Dedifferentiated amniotic fluid mesenchymal stem cell (primary cell): Measurements from ENCODE around the gene ENTPD3.
"Not testable (repeated sequence)": the region's sequence is repeated elsewhere in the genome, so short reads cannot be mapped to it uniquely, and the experiment has no call there.

Source experiments
- DNase-seq: peaks from one replicate; pipeline ENCODE4 v3.0.0-alpha.2; 2016; ENCODE audit errors: extremely low spot score

The ENTPD3 gene

DNA sequence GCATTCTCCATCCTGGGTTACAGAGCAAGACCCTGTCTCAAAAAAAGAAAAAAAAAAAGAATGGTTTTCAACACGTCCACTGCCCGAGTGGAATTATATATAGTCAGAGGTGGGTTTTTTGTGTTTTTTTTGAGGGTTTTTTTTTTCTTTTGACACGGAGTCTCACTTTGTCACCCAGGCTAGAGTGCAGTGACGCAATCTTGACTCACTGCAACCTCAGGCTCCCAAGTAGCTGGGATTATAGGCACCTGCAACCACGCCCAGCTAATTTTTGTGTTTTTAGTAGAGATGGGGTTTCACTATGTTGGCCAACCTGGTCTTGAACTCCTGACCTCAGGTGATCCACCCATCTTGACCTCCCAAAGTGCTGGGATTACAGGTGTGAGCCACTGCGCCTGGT is 73.5 kb downstream of the ENTPD3 start:
- DNase-seq, result not testable (repeated sequence)

DNA sequence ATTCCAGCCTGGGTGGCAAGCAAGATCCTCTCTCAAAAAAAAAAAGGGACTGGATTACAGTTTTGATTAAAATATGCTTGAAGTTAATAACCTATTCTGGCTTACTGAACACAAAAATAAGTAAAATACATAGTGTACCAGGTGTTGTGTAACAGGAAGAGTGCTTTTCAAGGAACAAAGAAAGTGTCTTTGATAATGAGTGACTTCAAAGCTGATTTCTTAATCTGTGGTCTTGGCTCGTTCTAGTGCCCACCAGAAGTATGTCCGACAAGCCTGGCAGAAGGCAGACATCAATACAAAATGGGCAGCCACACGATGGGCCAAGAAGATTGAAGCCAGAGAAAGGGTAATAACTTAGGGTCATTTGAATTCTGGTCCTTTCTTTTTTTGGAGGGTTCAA is 74.2 kb downstream of the ENTPD3 start:
- DNase-seq, result no peak

DNA sequence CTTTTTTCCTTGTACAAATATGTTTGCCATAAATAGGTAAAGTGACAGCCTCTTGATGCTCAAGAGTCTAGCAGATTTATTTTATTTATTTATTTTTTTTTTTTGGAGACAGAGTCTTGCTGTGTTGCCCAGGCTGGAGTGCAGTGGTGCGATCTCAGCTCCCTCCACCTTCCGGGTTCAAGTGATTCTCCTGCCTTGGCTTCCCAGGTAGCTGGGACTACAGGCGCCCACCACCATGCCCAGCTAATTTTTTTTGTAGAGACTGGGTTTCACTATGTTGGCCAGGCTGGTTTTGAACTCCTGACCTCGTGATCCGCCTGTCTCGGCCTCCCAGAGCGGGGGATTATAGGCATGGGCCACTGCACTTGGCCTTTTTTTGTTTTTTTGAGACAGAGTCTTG is 75.9 kb downstream of the ENTPD3 start:
- not testable (repeated sequence) for DNase-seq

DNA sequence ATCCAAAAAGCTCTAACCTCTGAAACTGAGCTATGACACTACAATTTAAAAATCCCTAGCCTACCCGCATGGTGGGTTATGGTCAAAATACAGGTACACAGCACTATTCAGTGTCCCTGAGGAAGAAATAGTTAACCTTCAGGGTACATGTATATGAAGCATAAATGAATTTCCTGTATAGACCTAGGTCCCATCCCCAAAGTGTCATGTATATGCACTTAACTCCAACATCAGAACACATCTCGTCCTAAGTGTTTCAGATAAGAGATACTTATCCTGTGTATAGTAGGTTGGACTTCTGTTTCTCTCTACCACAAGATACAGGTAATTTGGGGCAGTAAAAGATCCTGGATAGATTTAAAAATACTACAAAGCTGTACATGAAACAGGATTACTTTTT is 76.6 kb downstream of the ENTPD3 start:
- DNase-seq, result no peak

DNA sequence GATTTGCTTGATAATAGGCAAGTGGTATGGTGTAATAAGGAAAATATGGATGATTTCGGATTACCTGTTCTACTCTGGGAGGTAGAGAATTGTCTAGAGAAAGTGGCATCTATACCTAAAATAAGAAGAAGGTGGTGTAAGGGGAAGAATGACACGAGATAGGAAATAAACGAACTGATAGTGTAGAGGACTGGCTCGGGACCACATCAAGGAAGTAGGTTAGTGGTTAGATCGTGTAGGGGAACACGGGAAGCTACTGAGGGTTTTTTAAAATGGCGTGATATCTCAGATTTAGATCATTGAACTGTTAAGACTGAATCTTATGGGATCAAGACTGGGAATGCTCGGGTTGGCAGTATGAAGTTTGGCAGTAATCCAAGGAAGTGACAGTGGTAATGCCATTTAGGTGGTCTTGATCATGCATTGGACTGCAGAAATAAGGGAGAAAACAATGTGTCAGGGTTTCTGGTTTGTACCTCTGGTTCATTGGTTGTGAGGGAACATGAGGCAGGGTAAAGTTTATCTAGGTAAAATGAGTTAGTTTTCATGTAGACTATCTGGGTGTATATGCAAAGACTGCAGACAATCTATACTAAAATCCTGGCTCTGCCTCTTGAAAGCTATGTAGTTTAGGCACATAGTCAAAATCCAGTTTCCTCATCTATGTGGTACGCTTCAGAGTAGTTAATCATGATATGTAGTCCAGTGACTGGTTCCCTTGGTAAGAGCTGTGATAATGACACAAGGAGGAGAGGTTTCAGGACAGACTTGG is 77.5 kb downstream of the ENTPD3 start:
- no peak for DNase-seq

DNA sequence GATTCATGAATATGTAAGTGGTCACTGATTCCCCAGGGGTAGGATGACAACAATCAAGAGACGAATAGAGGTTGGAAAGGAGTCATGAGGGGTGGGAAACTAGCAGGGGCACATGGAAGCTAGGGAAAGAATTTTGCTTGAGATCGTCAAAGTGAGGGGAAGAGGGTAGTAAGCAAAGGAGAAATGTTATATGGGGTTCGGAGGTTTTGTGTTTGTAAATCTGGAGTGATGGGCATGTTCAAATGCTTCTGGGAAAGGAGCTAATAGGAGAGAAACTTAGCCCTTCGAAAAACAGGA is 78.1 kb downstream of the ENTPD3 start:
- no peak for DNase-seq

DNA sequence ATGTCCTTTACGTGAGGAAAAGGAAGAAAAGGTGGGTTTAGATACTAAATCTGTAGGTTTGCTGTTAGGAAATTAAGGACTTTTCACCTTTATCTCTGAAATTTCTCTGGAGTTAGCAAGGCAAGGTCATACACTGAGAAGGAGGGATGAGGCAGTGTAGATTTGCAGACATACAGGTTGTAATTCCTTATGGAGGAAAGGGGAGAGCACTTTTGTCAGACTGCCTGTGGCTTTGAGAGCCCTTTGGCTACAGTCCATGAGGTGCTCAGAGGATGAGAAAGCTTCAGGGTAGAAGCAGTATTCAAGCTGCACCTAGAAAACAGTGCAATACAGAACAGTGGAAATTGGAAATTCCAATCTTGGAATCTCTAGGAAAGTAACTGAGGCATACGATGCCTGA is 78.5 kb downstream of the ENTPD3 start:
- DNase-seq, result no peak

DNA sequence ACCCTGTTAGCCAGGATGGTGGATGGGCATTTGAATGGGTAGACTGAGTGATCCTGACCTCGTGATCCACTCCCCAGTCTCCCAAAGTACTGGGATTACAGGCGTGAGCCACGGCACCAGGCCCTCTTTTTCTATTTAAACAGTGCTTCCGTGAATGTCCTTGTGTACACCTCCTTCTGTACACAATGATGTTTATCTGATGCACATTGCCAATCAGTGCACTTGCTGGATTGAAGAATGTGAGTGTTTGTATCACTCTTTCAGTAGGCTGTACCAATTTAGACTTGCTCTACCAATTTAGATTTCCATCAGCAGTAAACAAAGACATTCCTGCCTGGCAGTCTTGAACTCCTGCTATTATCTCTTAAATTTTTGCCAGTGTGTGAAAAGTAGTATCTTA is 81.0 kb downstream of the ENTPD3 start:
- no peak for DNase-seq

DNA sequence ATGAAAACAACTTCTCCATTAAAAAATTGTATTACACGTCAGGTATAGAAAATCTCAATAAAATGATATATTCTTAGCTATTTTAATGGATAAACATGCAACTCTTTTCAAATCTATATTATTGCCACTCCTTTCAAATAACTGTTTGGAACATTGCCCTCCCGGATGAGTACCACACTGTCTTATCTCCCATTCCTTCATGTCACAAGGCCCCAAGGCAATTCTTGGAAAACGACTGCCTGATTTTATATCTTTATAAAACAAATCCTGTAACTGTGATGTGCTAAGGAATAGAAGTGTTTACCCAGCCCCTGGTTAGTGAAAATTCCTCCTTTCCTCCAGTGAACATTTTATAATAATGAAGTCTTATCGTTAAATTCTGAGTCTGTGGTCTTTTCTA is 83.7 kb downstream of the ENTPD3 start:
- DNase-seq, result no peak

DNA sequence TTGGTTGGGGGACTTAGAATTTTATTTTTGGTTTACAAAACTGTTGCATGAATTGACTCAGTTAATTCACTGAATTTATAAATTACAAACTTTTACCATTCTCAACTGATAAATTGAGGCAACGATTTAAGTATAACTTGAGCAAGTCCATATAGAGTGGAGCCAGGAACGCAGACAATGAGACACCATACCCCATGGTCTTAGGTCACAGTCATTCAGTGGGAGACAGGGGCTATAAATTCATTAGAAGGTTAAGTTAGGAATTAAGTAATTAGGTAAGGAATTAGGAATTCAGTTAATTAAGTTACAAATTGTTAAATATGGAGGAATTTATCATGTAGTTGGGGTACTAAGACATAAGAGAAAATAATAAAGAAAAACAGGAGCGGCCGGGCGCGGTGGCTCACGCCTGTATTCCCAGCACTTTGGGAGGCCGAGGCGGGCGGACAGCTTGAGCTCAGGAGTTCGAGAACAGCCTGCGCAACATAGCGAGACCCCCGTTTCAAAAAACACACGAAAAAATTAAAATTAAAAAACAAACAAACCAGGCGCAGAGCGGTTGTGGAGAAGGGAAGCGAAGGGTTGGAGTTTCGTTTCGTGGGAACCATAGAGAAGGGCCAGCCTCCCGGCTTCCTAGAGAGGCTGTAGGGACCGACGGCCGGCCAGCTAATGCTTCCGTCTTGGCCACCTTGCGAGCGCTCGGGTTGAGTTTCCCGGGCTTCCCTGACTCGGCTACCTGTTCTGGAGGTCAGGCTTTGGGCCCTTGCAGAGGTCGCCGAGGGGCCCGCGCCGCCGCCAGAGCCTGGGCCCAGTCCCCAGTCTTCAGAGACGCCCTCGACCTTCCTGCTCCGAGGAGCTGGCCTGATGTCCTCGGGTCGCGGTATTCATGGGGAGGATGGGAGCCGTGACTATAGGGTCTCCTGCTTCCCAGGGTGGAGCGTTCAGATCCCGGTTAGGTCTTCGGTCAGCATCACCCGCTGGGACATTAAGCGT is 89.8 kb downstream of the ENTPD3 start, which contains the start of gene ZNF619:
TSS of gene ZNF619 (plus strand) at position 645 of the 993 bp plus-strand sequence. CDS start 858 bp downstream, outside the sequence.
- DNase-seq, result peak; percentile 56

DNA sequence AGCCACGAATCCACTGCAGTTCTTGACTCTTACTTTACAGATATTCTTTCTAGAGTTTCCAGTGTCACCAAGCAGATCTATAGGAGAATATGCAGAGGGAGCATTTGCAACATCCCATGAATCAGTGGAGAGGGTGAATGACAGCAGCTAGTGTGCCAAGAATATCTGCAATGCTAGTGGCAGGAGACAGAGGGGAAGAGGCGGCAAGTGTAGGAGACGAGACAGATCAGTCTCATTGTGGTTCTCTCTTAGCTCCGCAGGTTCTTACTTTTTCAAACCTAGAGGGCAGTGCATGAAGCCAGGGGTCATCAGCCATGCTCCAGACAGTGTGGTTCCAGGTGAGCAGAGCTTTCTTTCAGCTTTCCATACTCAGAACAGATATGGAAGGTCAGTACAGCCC is 90.7 kb downstream of the ENTPD3 start:
- no peak for DNase-seq
